HepG2 (cell line): ENCODE data around the gene DNM1L. TPM values are rescaled to one million over a fixed set of nuclear protein-coding genes. Genes with fewer than 3 reads are reported as not detected.

Source experiments
- ATAC-seq: fragments of 200-7000 bp; cut with Tn5 transposase; 3 replicates; pipeline ENCODE4 v1.9.1; 2020; ENCODE audit warnings: mild to moderate bottlenecking, moderate library complexity
- BruUV-seq: library from RNA; stranded (reverse); fragments of 400-500 nt; replicated peaks from 2 replicates; lab custom pipeline; 2021; lab: Mats Ljungman, UMichigan
- CTCF ChIA-PET: fragments of 300-600 bp; formaldehyde crosslinking; extraction: SDS; loops from one replicate; lab custom pipeline; 2021; ENCODE audit warnings: low total read pairs, inconsistent platforms, low intra/inter-chr PET ratio; lab: Yijun Ruan, JAX
- POLR2A ChIA-PET: fragments of 350-600 bp; sonication (Branson Sonifier 250); formaldehyde crosslinking; loops from one replicate; lab custom pipeline; 2020; ENCODE audit warnings: antibody characterized with exemption, inconsistent platforms; lab: Yijun Ruan, JAX
- DNase-seq: peaks from one replicate; pipeline ENCODE4 v3.0.0-alpha.2; 2015; ENCODE audit warnings: low spot score
- FAIRE-seq: peaks from 3 replicates; lab custom pipeline; 2011; peaks lifted over from hg19 to GRCh38; lab: Jason Lieb, UNC
- H2AFZ ChIP-seq: one replicate; pipeline ENCODE4 v1.6.1; 2011; ENCODE audit warnings: low read length, inconsistent platforms
- H3K27ac ChIP-seq: fragments of 300-600 bp; 3 replicates; pipeline ENCODE4 v1.8.0; 2011; ENCODE audit warnings: mixed run types, mild to moderate bottlenecking, mixed read lengths, low read length, inconsistent platforms; ENCODE audit not compliant: insufficient read depth; ENCODE audit errors: extremely low read length
- H3K27me3 ChIP-seq, 2 experiments: fragments of 200-600 bp in 1 of 2; 2 replicates in 1 of 2; 3 replicates in 1 of 2; pipeline versions ENCODE4 v1.6.0 to v1.8.0; 2011; ENCODE audit warnings: low read length in 2 of 2, mild to moderate bottlenecking in 2 of 2, moderate library complexity in 2 of 2, inconsistent platforms in 1 of 2; ENCODE audit not compliant: insufficient read depth in 2 of 2, control insufficient read depth in 1 of 2
- H3K36me3 ChIP-seq, 2 experiments: fragments of 200-600 bp in 1 of 2; replicated peaks in 1 of 2; 2 replicates in 1 of 2; 3 replicates in 1 of 2; pipeline versions ENCODE4 v1.5.1 to v1.8.0; 2011; ENCODE audit warnings: low read length in 2 of 2, inconsistent platforms in 1 of 2; ENCODE audit not compliant: insufficient read depth in 2 of 2, control insufficient read depth in 1 of 2
- H3K4me1 ChIP-seq: 2 replicates; pipeline ENCODE4 v1.5.1; 2012; ENCODE audit warnings: low read length, inconsistent platforms; ENCODE audit not compliant: insufficient read depth
- H3K4me2 ChIP-seq: 2 replicates; pipeline ENCODE4 v1.6.0; 2011; ENCODE audit warnings: low read depth, low read length, inconsistent platforms
- H3K4me3 ChIP-seq, 3 experiments: fragments of 200-600 bp in 1 of 3; sonication (generic), shearing (Covaris generic) in 1 of 3; replicated peaks in 1 of 3; 2 replicates each; pipeline ENCODE4 v1.5.1; 2011 to 2016; ENCODE audit warnings: low read length in 3 of 3, inconsistent platforms in 2 of 3, low read depth in 2 of 3, mild to moderate bottlenecking in 2 of 3, control low read depth in 1 of 3, mixed read lengths in 1 of 3; ENCODE audit not compliant: insufficient read depth in 1 of 3
- H3K79me2 ChIP-seq: one replicate; pipeline ENCODE4 v1.6.1; 2011; ENCODE audit warnings: low read length, inconsistent platforms; ENCODE audit not compliant: insufficient read depth
- H3K9ac ChIP-seq: 2 replicates; pipeline ENCODE4 v1.6.0; 2011; ENCODE audit warnings: mild to moderate bottlenecking, low read depth, low read length, inconsistent platforms; ENCODE audit not compliant: insufficient read depth
- H3K9me3 ChIP-seq: 2 replicates; pipeline ENCODE4 v1.5.1; 2012; ENCODE audit warnings: mild to moderate bottlenecking, low read length
- H4K20me1 ChIP-seq: 2 replicates; pipeline ENCODE4 v1.6.0; 2011; ENCODE audit warnings: inconsistent platforms, mild to moderate bottlenecking, low read length, moderate library complexity; ENCODE audit not compliant: insufficient read depth
- GTF2F1 ChIP-seq: fragments of 150-350 bp; IDR thresholded peaks from 2 replicates; pipeline ENCODE4 v1.6.1; 2014; ENCODE audit warnings: low read length
- MAFK ChIP-seq, 2 experiments: IDR thresholded peaks in 1 of 2; conservative IDR thresholded peaks in 1 of 2; 2 replicates each; pipeline ENCODE4 v1.6.1; 2011; ENCODE audit warnings: improper control_type of control experiment in 2 of 2, low read length in 2 of 2
- ONECUT2 ChIP-seq: sonication (generic); formaldehyde crosslinking; IDR thresholded peaks from 2 replicates; pipeline ENCODE4 v1.4.0; 2020; ENCODE audit warnings: missing genetic modification reagents
- ZNF382 ChIP-seq: sonication (generic); formaldehyde crosslinking; IDR thresholded peaks from 2 replicates; pipeline ENCODE4 v1.5.0; 2020; ENCODE audit warnings: missing genetic modification reagents, mild to moderate bottlenecking, borderline replicate concordance
- ZSCAN22 ChIP-seq: sonication (generic); formaldehyde crosslinking; IDR thresholded peaks from 2 replicates; pipeline ENCODE4 v1.4.0; 2020; ENCODE audit warnings: mild to moderate bottlenecking, missing genetic modification reagents
- WGBS: methylation state at CpG from one replicate; pipeline ENCODE4 v1.1.6; 2017; ENCODE audit warnings: low lambda C conversion rate; 5-methylcytosine and 5-hydroxymethylcytosine counted together
- in situ Hi-C: cut with HindIII; loops from 2 replicates; pipeline ENCODE4 v1.10.0; 2017; ENCODE audit warnings: low pct_unique_long_range_greater_than_20kb; ENCODE audit not compliant: extremely low pct_ligation_motif_present
- intact Hi-C: fragments of 100-400 bp; cut with micrococcal nuclease; formaldehyde crosslinking; loops from one replicate; pipeline ENCODE4 v1.10.0; 2022; ENCODE audit not compliant: unreplicated experiment
- polyA plus RNA-seq, 8 experiments: library from polyadenylated mRNA; depleted of rRNA in 3 of 8; stranded (reverse) in 7 of 8; unstranded in 1 of 8; fragments of >200 nt; fragmentation: Illumina TruSeq in 4 of 8; extraction: Trizol in 4 of 8; gene quantifications; 2 replicates each; pipeline versions ENCODE4 v1.2.1 to v1.2.3, GENCODE V29; 2011 to 2016; ENCODE audit warnings: low read depth in 4 of 8, missing spikeins in 1 of 8, mixed read lengths in 1 of 8; ENCODE audit not compliant: insufficient read depth in 1 of 8
- total RNA-seq, 5 experiments: library from RNA; depleted of rRNA; stranded (reverse); fragments of >200 nt; fragmentation: Illumina TruSeq; extraction: Trizol; gene quantifications; 2 replicates each; pipeline ENCODE4 v1.2.3, GENCODE V29; 2016; ENCODE audit warnings: low read depth in 1 of 5
- TF ChIP-seq, protein P1 (sequence below): sonication (generic); formaldehyde crosslinking; conservative IDR thresholded peaks from 2 replicates; pipeline ENCODE4 v1.4.0; 2020; ENCODE audit warnings: missing genetic modification reagents

Gene DNM1L
- total and polyA plus RNA-seq, 2 of the 13 experiments (the other 11 are each of a cell fraction or from before 2014, with no cell fraction given), result 35.9 to 65.8 TPM

DNA sequence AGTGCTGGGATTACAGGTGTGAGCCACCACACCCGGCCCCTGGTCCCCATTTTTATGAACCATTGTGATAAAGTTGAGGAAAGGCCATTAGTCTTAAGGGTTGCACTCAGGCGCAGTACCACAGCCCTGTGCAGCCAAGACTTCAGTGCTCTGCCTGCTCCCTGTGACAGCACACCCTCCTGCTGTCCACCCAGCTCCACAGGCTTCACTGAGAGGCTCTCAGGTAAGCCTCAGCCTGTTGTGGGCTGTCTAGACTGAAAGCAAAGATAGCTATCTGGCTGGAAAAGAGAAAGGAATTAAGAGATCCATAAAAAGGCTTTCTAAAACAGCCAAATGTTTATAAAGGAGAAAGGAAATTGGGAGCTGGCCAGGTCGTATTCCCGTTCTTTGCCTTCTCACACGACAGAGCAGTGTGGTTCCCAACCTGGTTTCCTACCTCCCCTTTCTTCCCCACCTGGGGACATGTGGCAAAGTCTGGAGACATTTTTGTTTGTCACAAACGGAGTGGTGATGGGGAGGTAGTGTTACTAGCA, 19.1 kb upstream of the DNM1L start (continued):
- TF ChIP-seq, protein P1, sequence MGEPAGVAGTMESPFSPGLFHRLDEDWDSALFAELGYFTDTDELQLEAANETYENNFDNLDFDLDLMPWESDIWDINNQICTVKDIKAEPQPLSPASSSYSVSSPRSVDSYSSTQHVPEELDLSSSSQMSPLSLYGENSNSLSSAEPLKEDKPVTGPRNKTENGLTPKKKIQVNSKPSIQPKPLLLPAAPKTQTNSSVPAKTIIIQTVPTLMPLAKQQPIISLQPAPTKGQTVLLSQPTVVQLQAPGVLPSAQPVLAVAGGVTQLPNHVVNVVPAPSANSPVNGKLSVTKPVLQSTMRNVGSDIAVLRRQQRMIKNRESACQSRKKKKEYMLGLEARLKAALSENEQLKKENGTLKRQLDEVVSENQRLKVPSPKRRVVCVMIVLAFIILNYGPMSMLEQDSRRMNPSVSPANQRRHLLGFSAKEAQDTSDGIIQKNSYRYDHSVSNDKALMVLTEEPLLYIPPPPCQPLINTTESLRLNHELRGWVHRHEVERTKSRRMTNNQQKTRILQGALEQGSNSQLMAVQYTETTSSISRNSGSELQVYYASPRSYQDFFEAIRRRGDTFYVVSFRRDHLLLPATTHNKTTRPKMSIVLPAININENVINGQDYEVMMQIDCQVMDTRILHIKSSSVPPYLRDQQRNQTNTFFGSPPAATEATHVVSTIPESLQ (CRISPR knock-in tag), result no peak
- no peak for TF ChIP-seq ZSCAN22 (CRISPR knock-in tag)
- TF ChIP-seq ZNF382 (CRISPR knock-in tag), result no peak
- TF ChIP-seq ONECUT2 (CRISPR knock-in tag), result no peak

DNA sequence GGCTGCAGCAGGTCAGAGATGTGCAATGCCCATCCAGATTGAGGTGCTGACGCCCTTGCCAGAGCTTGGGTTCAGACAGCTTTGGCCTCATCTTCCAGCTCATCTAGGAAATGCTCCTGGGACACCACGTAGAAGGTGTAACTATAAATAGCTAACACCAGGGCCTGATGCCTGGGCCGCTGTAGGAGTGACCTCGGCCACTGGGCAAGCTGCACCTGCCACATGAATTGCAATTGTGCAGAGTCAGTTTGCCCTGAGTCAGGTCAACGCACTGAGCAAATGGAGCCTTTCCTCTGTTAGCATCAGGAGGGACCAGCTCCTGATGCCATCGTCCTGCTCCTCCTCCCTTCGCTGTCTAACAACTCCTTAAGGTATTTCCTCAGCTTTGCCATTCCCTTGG, 17.4 kb upstream of the DNM1L start:
- no peak overlapping the region for H2AFZ ChIP-seq
- ATAC-seq (peak; percentile 69), DNase-seq (no peak), FAIRE-seq (no peak)
- no peak overlapping the region for H3K27ac ChIP-seq
- H3K4me2 ChIP-seq, result no peak overlapping the region
- in situ Hi-C loops, result loop anchor here (25.0 kb wide), 1 partner anchor 999 kb away; the partner anchor contains the start of gene ETFBKMT
- BruUV-seq, result no TSS peak
- H3K9ac ChIP-seq, result no peak overlapping the region
- POLR2A ChIA-PET, result no interaction called here
- TF ChIP-seq GTF2F1 (no peak), MAFK (conservative IDR thresholded peaks at IDR 0.05 in 1 of 2, IDR thresholded peaks at IDR 0.05 in 1 of 2; ENCODE audit: low read length in 2 of 2) (peak; percentile 15 to 19; a peak in 2 of 4 replicates)
- H3K4me3 ChIP-seq, result no peak overlapping the region
- no peaks in the 10 kb centered on the region for H3K79me2 ChIP-seq
- H3K9me3 ChIP-seq, result no peaks in the 10 kb centered on the region
- H3K4me1 ChIP-seq, result no peaks in the 10 kb centered on the region
- no peaks in the 10 kb centered on the region for H4K20me1 ChIP-seq
- no peaks in the 10 kb centered on the region for H3K27me3 ChIP-seq
- intact Hi-C loops, result no loop called here
- 32% methylated on average over 5 of the region's 7 CpGs for WGBS
- no peaks in the 10 kb centered on the region for H3K36me3 ChIP-seq
- CTCF ChIA-PET, result no interaction called here
